HG02938 (cell line): Measurements from ENCODE around the gene EXPH5.
"Not testable (repeated sequence)": the region's sequence is repeated elsewhere in the genome, so short reads cannot be mapped to it uniquely, and the experiment has no call there.

ENCODE experiments used
- ATAC-seq: cut with Tn5 transposase; IDR thresholded peaks from one replicate; pipeline ENCODE4 v1.9.1; 2021; ENCODE audit warnings: mild to moderate bottlenecking, moderate library complexity; ENCODE audit not compliant: unreplicated experiment

EXPH5 gene

GRCh38 chr11:108601150-108601549, 7.6 kb upstream of the EXPH5 start:
- no peak for ATAC-seq

DNA sequence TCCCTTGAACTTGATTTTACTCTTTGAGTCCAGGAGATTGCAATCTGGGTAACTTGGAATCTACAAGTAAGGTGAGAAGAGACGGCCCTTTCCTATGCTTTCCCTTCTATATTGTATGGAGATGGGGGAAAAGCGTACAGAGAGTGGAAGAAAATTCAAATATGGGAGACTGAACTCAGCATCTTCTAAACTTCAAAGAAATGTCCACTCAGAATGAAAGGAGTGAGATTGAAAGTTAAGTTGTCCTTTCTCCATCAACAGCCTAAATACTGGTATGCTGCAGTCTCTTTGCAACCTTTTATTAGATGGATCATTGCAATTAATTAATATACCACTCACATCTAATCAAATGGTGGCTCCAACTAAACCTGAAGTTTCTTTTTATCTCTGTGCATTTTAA, 6.4 kb upstream of the EXPH5 start:
- no peak for ATAC-seq

- ATAC-seq: no peak
Observed at GRCh38 chr11:108597736-108598355, 4.3 kb upstream of the EXPH5 start.

GRCh38 chr11:108596701-108597100, 3.1 kb upstream of the EXPH5 start:
- no peak for ATAC-seq

DNA sequence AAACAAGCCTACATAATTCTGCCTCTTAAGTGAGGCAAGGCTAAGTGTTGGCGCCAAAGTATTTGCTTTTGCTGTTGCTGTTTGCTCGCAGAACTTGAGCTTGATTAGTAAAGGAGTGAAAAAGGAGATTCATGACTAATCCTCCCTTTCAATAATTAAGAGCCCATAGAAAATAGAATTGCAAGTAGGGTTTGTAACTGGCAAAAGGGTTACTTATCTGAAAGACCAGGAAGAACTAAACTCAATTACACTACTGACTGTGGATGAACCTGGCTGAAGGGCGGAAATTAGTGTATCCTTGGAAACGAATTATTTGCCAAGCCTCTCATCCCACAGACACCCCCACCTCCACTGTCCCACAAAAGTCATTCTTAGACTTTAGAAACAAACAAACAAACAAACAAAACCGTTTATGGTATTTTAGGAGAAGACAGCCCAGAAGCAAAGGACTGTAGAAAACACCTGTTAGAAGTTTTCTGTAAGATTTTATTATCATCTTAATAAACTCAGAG, 411 bp upstream of the EXPH5 start:
- no peak for ATAC-seq

- ATAC-seq: peak; percentile 25
Observed at GRCh38 chr11:108592591-108593213, 866 bp downstream of the EXPH5 start.

GRCh38 chr11:108591893-108592292, 1.7 kb downstream of the EXPH5 start:
- no peak for ATAC-seq

DNA sequence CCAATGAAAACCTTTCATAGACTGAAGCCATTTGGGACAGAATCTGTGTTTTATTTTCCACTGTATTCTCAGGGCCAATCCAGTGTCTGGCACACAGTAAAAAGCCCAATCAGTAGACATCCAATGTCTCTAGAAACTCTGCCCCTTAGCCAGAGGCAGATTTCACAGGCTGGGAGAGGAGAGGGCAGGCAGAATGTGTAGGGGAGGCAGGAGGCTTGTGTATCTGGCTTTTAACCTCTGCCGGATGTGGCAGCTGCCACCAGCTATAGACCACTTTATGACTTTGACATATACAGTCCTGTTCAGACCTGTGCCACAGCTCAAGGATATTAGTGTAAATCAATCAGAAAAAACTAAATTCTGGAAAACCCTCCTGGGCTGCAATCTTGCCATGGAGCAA, 4.4 kb downstream of the EXPH5 start:
- ATAC-seq: no peak

GRCh38 chr11:108588287-108588686, 5.3 kb downstream of the EXPH5 start:
- no peak for ATAC-seq

GRCh38 chr11:108587109-108587508, 6.5 kb downstream of the EXPH5 start:
- ATAC-seq: no peak

GRCh38 chr11:108586600-108586999, 7.0 kb downstream of the EXPH5 start:
- no peak for ATAC-seq

GRCh38 chr11:108586185-108586584, 7.4 kb downstream of the EXPH5 start:
- ATAC-seq: not testable (repeated sequence)

- ATAC-seq: no peak
Observed at GRCh38 chr11:108584973-108585372, 8.6 kb downstream of the EXPH5 start.

DNA sequence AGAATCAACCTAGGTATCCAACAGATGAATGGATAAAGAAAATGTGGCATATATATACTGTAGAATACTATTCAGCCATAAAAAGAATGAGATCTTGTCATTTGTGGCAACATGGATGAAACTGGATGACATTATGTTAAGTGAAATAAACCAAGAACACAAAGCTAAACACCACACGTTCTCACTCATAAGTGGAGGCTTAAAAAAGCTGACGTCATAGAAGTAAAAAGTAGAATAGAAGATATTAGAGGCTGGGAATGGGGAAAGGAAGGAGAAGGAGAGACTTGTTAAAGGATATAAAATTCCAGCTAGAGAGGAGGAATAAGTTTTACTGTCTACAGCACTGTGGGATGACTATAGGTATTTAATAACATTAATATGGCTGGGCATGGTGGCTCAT, 12.9 kb downstream of the EXPH5 start:
- no peak for ATAC-seq

GRCh38 chr11:108580043-108580442, 13.5 kb downstream of the EXPH5 start:
- ATAC-seq: no peak

DNA sequence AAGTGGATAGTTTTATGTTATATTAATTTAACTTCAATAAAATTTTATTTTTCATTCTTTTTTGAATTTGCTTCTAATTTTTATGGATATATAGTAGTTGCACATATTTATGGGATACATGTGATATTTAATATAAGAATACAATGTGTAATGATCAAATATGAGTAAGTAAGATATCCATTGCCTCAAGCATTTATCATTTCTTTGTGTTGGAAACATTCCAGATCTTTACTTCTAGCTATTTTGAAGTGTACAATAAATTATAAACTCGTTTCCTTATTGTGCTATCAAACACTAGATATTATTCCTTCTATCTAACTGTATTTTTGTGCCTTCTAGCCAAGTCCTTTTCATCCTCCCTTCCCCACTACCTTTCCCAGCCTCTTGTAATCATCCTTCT, 17.0 kb downstream of the EXPH5 start:
- no peak for ATAC-seq

GRCh38 chr11:108574675-108575074, 18.9 kb downstream of the EXPH5 start:
- no peak for ATAC-seq

DNA sequence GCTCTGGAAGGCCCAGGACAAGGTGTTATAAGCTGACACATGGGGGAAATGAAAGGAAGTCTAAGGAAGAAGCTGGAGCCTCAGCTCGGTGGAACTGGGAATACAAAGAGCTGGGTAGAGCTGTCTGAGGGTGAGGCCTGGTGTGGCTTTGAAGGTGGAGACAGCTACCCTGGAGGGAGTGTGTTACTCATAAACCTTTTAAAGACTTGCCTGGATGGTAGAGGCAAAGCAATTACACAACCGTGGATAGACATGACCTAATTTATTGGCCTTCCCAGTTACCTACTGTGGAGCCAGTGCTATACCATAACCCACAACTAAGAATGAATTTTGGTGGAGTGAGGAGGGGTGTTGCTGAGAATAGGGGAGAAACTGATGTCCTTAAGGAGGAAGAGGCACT, 22.6 kb downstream of the EXPH5 start:
- ATAC-seq: no peak

DNA sequence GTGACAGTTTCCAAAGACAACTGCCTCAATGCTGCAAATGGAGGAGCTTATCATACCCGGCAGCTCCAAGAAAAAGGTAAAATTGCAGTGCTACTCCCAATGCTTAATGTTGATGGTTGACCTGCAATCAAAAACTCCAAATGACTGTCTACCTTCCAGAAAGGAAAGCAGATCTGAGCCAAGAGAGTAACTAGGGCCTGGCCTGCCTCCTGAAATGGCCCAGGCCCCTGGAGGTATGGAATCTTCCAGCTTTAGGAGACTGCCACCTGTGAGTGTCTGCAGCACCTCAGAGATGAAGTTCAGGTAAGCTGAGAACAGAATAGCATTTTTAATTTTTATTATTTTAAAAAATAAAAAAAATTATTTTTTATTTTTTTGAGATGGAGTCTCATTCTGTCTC, 23.7 kb downstream of the EXPH5 start:
- no peak for ATAC-seq

- ATAC-seq: no peak
Observed at GRCh38 chr11:108568195-108568858, 25.2 kb downstream of the EXPH5 start.

DNA sequence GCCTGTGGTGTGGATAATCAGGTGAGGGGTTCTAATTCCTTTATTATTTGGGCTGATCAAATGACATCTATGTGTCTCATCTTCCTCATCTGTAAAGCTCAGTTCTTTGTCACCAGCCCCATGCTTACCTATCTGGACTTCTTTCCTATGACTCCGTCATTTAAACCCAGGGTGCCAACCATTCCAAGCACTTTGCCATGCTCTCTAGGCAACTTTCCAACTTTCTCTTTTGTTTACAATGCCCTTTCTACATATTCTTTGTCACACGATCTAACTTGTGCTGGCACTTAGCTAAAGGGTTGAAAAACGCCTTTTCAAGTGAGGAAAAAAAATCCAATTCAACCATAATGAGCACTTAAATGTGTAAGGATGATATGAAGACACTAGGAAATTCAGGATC, 27.9 kb downstream of the EXPH5 start:
- no peak for ATAC-seq
